Measurements from ENCODE around the gene NUP85. TPM values are rescaled to one million over a fixed set of nuclear protein-coding genes. Genes with fewer than 3 reads are reported as not detected.

NUP85 gene
- polyA plus RNA-seq, 2 of the 4 experiments (the other 2 are of a cell fraction): 83.4 to 110 TPM

DNA sequence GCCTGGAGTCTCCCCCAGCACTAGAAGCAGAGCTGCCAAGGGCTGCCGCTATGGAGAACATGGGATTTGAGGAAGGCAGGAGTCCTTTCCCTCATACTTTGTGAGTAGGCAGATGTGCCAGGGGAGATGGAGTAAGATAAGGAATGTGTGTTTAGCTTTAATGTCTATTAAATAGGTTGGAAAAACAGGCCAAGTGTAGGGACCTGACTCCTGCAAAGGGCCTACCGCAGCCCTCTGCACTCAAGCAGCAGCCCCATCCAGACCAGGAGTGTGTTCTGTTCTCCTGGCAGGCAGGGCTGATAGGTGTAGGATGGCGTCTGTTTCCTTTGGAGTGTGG, 67.3 kb downstream of the NUP85 start (continued):
- no peak for TF ChIP-seq KDM5A (IDR thresholded peaks at IDR 0.05)
- TF ChIP-seq HOXB5 (CRISPR knock-in tag; IDR thresholded peaks at IDR 0.05): no peak

DNA sequence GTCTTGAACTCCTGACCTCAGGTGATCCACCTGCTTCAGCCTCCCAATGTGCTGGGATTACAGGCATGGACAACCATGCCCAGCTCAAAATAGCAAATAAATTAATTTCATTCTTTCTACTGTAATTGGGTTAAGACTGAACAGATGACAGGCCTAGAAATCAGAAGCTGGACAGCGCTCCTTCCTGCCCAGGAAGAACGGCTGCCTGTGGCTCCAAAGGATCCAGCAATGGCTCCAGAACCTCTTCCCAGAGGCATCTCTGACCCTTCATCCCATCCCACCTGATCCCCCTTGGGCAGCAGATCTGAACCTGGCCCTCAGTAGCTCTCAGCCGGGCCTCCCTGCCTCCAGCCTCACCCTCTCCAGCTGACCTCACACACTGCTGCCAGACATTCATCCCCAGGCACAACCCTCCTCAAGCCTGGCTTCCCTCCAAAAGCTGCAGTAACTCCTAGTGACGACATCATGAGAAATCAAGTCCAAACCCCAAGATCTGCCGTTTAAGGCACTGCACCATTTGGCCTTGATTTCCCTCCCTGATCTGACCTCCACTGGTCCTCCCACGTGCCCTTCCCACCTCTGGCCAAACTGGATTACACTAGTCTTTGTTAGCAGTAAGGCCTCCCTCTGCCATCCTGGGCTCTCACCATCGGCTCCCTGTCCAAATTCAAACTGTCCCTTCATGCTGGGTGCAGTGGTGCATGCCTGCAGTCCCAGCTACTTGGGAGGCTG, 68.7 kb downstream of the NUP85 start:
- H3K4me1 ChIP-seq: peaks cover 30% of the 10 kb centered on the region
- ChIA-PET POLR2A (interaction anchor here (1.5 to 2.2 kb wide), 2 partner anchors 12 to 15 kb away, joined by 5 to 15 read pairs; partner anchors contain the start of genes GGA3, MRPS7 and SLC25A19), CTCF (interaction anchor here (0.5 to 8.4 kb wide), 11 partner anchors 8 to 372 kb away, joined by 3 to 110 read pairs (median 4); partner anchors contain the start of genes GGA3 and MRPS7)
- no peaks in the 10 kb centered on the region for H3K9me3 ChIP-seq
- H3K4me2 ChIP-seq: no peak overlapping the region
- H3K4me3 ChIP-seq: no peak overlapping the region
- DNase-seq (ENCODE audit: low read depth in 1 of 2, low spot score in 1 of 2) (peak in 1 of 2 experiments; percentile 29), FAIRE-seq (no peak), ATAC-seq (no peak)
- no peak for TF ChIP-seq EP300 (IDR thresholded peaks at IDR 0.05)
- no peak for TF ChIP-seq SREBF2 (IDR thresholded peaks at IDR 0.05)
- TF ChIP-seq POLR2A (IDR thresholded peaks at IDR 0.05; ENCODE audit: low read length): 0 out of 2 replicates have a peak, but pooled peaks have one; percentile 8
- no peak for TF ChIP-seq RFX5 (IDR thresholded peaks at IDR 0.05)
- TF ChIP-seq RNF2 (IDR thresholded peaks at IDR 0.05; ENCODE audit: borderline replicate concordance, low read depth): no peak
- TF ChIP-seq ESRRA (IDR thresholded peaks at IDR 0.05; ENCODE audit: borderline replicate concordance, low read length): no peak
- TF ChIP-seq, protein P1, sequence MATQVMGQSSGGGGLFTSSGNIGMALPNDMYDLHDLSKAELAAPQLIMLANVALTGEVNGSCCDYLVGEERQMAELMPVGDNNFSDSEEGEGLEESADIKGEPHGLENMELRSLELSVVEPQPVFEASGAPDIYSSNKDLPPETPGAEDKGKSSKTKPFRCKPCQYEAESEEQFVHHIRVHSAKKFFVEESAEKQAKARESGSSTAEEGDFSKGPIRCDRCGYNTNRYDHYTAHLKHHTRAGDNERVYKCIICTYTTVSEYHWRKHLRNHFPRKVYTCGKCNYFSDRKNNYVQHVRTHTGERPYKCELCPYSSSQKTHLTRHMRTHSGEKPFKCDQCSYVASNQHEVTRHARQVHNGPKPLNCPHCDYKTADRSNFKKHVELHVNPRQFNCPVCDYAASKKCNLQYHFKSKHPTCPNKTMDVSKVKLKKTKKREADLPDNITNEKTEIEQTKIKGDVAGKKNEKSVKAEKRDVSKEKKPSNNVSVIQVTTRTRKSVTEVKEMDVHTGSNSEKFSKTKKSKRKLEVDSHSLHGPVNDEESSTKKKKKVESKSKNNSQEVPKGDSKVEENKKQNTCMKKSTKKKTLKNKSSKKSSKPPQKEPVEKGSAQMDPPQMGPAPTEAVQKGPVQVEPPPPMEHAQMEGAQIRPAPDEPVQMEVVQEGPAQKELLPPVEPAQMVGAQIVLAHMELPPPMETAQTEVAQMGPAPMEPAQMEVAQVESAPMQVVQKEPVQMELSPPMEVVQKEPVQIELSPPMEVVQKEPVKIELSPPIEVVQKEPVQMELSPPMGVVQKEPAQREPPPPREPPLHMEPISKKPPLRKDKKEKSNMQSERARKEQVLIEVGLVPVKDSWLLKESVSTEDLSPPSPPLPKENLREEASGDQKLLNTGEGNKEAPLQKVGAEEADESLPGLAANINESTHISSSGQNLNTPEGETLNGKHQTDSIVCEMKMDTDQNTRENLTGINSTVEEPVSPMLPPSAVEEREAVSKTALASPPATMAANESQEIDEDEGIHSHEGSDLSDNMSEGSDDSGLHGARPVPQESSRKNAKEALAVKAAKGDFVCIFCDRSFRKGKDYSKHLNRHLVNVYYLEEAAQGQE (IDR thresholded peaks at IDR 0.05): peak; percentile 61
- no peak for TF ChIP-seq NFE2L2 (conservative IDR thresholded peaks at IDR 0.05; ENCODE audit: low read length)
- no peak for TF ChIP-seq NR3C1 (IDR thresholded peaks at IDR 0.05)
- TF ChIP-seq HEYL (CRISPR knock-in tag; IDR thresholded peaks at IDR 0.05): no peak
- H3K27ac ChIP-seq: 0 out of 6 replicates have a peak overlapping the region, but pooled peaks of 1 of the 2 experiments have one; percentile 27
- 80% methylated on average over 7 of the region's 7 CpGs for WGBS (ENCODE audit: missing lambda C conversion rate)

DNA sequence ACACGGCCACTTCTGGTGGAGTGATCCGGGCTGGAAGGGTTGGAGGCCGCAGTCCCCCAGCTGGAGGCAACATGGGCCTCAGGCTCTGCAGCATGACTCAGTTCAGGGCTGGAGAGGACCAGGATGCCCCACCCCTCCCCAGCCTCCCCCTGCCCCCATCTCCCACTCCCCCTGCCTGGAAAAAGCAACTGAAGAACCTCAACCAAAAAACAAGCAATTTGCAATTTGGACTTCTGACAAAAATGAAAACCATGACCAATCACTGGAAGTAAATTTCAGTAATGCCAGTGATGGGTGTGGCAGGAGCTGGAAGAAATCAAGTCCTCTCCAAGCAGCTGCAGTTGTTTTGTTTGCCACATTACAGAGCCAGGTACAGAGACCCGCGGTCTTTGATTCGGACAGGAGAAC, 72.2 kb downstream of the NUP85 start:
- TF ChIP-seq ZSCAN20 (CRISPR knock-in tag; IDR thresholded peaks at IDR 0.05): no peak
- TF ChIP-seq HEYL (CRISPR knock-in tag; IDR thresholded peaks at IDR 0.05): no peak
- no peak for TF ChIP-seq SREBF2 (IDR thresholded peaks at IDR 0.05)
- TF ChIP-seq CBX2 (IDR thresholded peaks at IDR 0.05; ENCODE audit: borderline replicate concordance, low read depth): no peak
- TF ChIP-seq PHF8 (IDR thresholded peaks at IDR 0.05; ENCODE audit: borderline replicate concordance, low read depth): no peak
- no peak for TF ChIP-seq RAD21 (conservative IDR thresholded peaks at IDR 0.05 in 1 of 2, IDR thresholded peaks at IDR 0.05 in 1 of 2)
- TF ChIP-seq FOSL2 (IDR thresholded peaks at IDR 0.05): no peak
- TF ChIP-seq FOSL2 (CRISPR knock-in tag; IDR thresholded peaks at IDR 0.05): no peak
- TF ChIP-seq RFX5 (IDR thresholded peaks at IDR 0.05): no peak
- no peak for TF ChIP-seq ZC3H11A (IDR thresholded peaks at IDR 0.05)
- TF ChIP-seq RCOR1 (IDR thresholded peaks at IDR 0.05; ENCODE audit: low read depth, low read length): no peak
- no peak for TF ChIP-seq BHLHE40 (IDR thresholded peaks at IDR 0.05; ENCODE audit: low read depth, low read length)
- TF ChIP-seq CBX8 (IDR thresholded peaks at IDR 0.05): no peak
- TF ChIP-seq, protein P2, sequence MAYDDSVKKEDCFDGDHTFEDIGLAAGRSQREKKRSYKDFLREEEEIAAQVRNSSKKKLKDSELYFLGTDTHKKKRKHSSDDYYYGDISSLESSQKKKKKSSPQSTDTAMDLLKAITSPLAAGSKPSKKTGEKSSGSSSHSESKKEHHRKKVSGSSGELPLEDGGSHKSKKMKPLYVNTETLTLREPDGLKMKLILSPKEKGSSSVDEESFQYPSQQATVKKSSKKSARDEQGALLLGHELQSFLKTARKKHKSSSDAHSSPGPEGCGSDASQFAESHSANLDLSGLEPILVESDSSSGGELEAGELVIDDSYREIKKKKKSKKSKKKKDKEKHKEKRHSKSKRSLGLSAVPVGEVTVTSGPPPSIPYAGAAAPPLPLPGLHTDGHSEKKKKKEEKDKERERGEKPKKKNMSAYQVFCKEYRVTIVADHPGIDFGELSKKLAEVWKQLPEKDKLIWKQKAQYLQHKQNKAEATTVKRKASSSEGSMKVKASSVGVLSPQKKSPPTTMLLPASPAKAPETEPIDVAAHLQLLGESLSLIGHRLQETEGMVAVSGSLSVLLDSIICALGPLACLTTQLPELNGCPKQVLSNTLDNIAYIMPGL (CRISPR knock-in tag; IDR thresholded peaks at IDR 0.05; ENCODE audit: borderline replicate concordance): no peak
- no peak for TF ChIP-seq GATA3 (IDR thresholded peaks at IDR 0.05; ENCODE audit: borderline replicate concordance)
- TF ChIP-seq, protein P3, sequence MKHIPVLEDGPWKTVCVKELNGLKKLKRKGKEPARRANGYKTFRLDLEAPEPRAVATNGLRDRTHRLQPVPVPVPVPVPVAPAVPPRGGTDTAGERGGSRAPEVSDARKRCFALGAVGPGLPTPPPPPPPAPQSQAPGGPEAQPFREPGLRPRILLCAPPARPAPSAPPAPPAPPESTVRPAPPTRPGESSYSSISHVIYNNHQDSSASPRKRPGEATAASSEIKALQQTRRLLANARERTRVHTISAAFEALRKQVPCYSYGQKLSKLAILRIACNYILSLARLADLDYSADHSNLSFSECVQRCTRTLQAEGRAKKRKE (CRISPR knock-in tag; IDR thresholded peaks at IDR 0.05; ENCODE audit: low read depth): no peak
- TF ChIP-seq MAZ (IDR thresholded peaks at IDR 0.05; ENCODE audit: borderline replicate concordance, low read depth, low read length): no peak
- no peak for TF ChIP-seq EHMT2 (IDR thresholded peaks at IDR 0.05; ENCODE audit: low read depth)
- no peak for DNase-seq (ENCODE audit: low read depth in 1 of 2, low spot score in 1 of 2)
- ATAC-seq: 0 out of 6 replicates have a peak, but pooled peaks of 1 of the 2 experiments have one; percentile 17
- ChIA-PET POLR2A (interaction anchor here (0.5 to 4.7 kb wide), 4 partner anchors 11 to 375 kb away, joined by 3 to 34 read pairs (median 3); partner anchors contain the start of genes GGA3, MRPS7 and SLC25A19), CTCF (interaction anchor here (0.6 to 10.1 kb wide), 12 partner anchors 7 to 221 kb away, joined by 3 to 110 read pairs (median 4); partner anchors contain the start of genes MIF4GD and SLC25A19)
- no peak for FAIRE-seq
- peaks cover 15% of the 10 kb centered on the region for H3K4me1 ChIP-seq
- no peak overlapping the region for H3K4me3 ChIP-seq
- peak overlapping the region; percentile 32; the same call in 2 of the 3 replicates for H3K4me2 ChIP-seq
- H3K9me3 ChIP-seq: no peaks in the 10 kb centered on the region
- 76% methylated on average over 6 of the region's 6 CpGs for WGBS (ENCODE audit: missing lambda C conversion rate)
- H3K27ac ChIP-seq: 0 out of 6 replicates have a peak overlapping the region, but pooled peaks of 1 of the 2 experiments have one; percentile 2

Data from A549 (cell line).